ENCODE measurements around the gene YARS1. TPM values are rescaled to one million over a fixed set of nuclear protein-coding genes. Genes with fewer than 3 reads are reported as not detected.

YARS1 gene
- 127 and 160 TPM in 2 replicates for total RNA-seq

GRCh38 chr1:32817159-32817814, at the start of gene YARS1, which contains the start of gene S100PBP:
TSS of gene YARS1 (minus strand) at chr1:32817358. CDS start at chr1:32817244, 114 bp downstream.
TSS of gene S100PBP (plus strand) at chr1:32817653. CDS start at chr1:32826100, 8,447 bp downstream.

Other genes starting within 250 kb of the YARS1 start
- gene ZBTB8OS, start 166.8 kb downstream of the YARS1 start, total RNA-seq: 29.9 and 30.8 TPM in 2 replicates
- gene RBBP4, start 166.2 kb downstream of the YARS1 start, total RNA-seq: 111 and 124 TPM in 2 replicates
- gene SYNC, start 114.6 kb downstream of the YARS1 start, total RNA-seq: 201 and 220 TPM in 2 replicates
- 39.1 and 41.5 TPM in 2 replicates for gene S100PBP, start 295 bp upstream of the YARS1 start, total RNA-seq
- gene FNDC5, start 53.6 kb upstream of the YARS1 start, total RNA-seq: 1.1 and 4.3 TPM in 2 replicates
- 0.16 and 0.49 TPM in 2 replicates for gene HPCA, start 69.1 kb upstream of the YARS1 start, total RNA-seq
- 12.9 and 13.6 TPM in 2 replicates for gene TMEM54, start 84.0 kb upstream of the YARS1 start, total RNA-seq
- gene RNF19B, start 147.5 kb upstream of the YARS1 start, total RNA-seq: 12.3 and 14.1 TPM in 2 replicates
- gene AK2, start 219.5 kb upstream of the YARS1 start, total RNA-seq: 118 TPM in 2 replicates